K562 (cell line): ENCODE measurements around the gene CHCHD10. TPM values are rescaled to one million over a fixed set of nuclear protein-coding genes. Genes with fewer than 3 reads are reported as not detected.

Experiments used
- ATAC-seq: fragments of 200-7000 bp; cut with Tn5 transposase; 3 replicates; pipeline ENCODE4 v1.9.1; 2020; ENCODE audit warnings: moderate library complexity
- BruUV-seq: library from RNA; stranded (reverse); fragments of 400-500 nt; replicated peaks from 2 replicates; lab custom pipeline; 2021; lab: Mats Ljungman, UMichigan
- CTCF ChIA-PET: fragments of 300-600 bp; formaldehyde crosslinking; extraction: SDS; loops from one replicate; lab custom pipeline; 2021; ENCODE audit warnings: low intra/inter-chr PET ratio; lab: Yijun Ruan, JAX
- POLR2A ChIA-PET: fragments of 300-600, 350-650 bp; sonication (Branson Sonifier 250); formaldehyde crosslinking; extraction: SDS; loops from one replicate; lab custom pipeline; 2021; ENCODE audit warnings: antibody characterized with exemption, inconsistent platforms; lab: Yijun Ruan, JAX
- DNase-seq, 4 experiments: peaks; one replicate each; pipeline versions ENCODE4 v3.0.0 to v3.0.0-alpha.2; 2011 to 2018; ENCODE audit warnings: low spot score in 3 of 4, mixed read lengths in 3 of 4; ENCODE audit errors: extremely low read depth in 1 of 4
- FAIRE-seq: peaks from 2 replicates; lab custom pipeline; 2011; peaks lifted over from hg19 to GRCh38; lab: Jason Lieb, UNC
- H2AFZ ChIP-seq: 2 replicates; pipeline ENCODE4 v1.6.0; 2011; ENCODE audit warnings: low read depth, low read length, control low read depth, inconsistent platforms
- H3K27ac ChIP-seq: fragments of 200-600 bp; 3 replicates; pipeline ENCODE4 v1.8.0; 2011; ENCODE audit warnings: low read depth, mild to moderate bottlenecking, control low read depth, inconsistent platforms, low read length, moderate library complexity, mixed read lengths; ENCODE audit errors: extremely low read depth
- H3K27me3 ChIP-seq, 2 experiments: fragments of 300-600 bp in 1 of 2; 2 replicates in 1 of 2; 3 replicates in 1 of 2; pipeline versions ENCODE4 v1.6.0 to v1.8.0; 2011; ENCODE audit warnings: inconsistent platforms in 2 of 2, low read length in 2 of 2, mild to moderate bottlenecking in 1 of 2, mixed read lengths in 1 of 2, moderate library complexity in 1 of 2; ENCODE audit not compliant: control insufficient read depth in 2 of 2, insufficient read depth in 2 of 2
- H3K36me3 ChIP-seq: fragments of 300-600 bp; 3 replicates; pipeline ENCODE4 v1.8.0; 2011; ENCODE audit warnings: mild to moderate bottlenecking, low read length, inconsistent platforms; ENCODE audit not compliant: control insufficient read depth, insufficient read depth
- H3K4me1 ChIP-seq, 2 experiments: fragments of 200-600 bp in 1 of 2; replicated peaks in 1 of 2; 2 replicates in 1 of 2; 3 replicates in 1 of 2; pipeline versions ENCODE4 v1.5.1 to v1.8.0; 2011; ENCODE audit warnings: inconsistent platforms in 2 of 2, low read length in 2 of 2, mild to moderate bottlenecking in 1 of 2, mixed read lengths in 1 of 2, moderate library complexity in 1 of 2; ENCODE audit not compliant: control insufficient read depth in 2 of 2, insufficient read depth in 2 of 2
- H3K4me2 ChIP-seq: 2 replicates; pipeline ENCODE4 v1.6.1; 2011; ENCODE audit warnings: low read length, control low read depth, inconsistent platforms, mixed read lengths; ENCODE audit not compliant: insufficient read depth
- H3K4me3 ChIP-seq: fragments of 200-600 bp; sonication (generic), shearing (Covaris generic); 2 replicates; pipeline ENCODE4 v1.5.1; 2016; ENCODE audit warnings: control low read depth, inconsistent platforms
- H3K79me2 ChIP-seq: fragments of 200-600 bp; 3 replicates; pipeline ENCODE4 v1.8.0; 2011; ENCODE audit warnings: low read length, inconsistent platforms; ENCODE audit not compliant: control insufficient read depth, insufficient read depth
- H3K9ac ChIP-seq, 2 experiments: 2 replicates each; pipeline versions ENCODE4 v1.6.0 to v1.6.1; 2011; ENCODE audit warnings: low read depth in 2 of 2, low read length in 2 of 2, control low read depth in 1 of 2, inconsistent platforms in 1 of 2, mild to moderate bottlenecking in 1 of 2, mixed read lengths in 1 of 2; ENCODE audit not compliant: insufficient read depth in 1 of 2
- H3K9me1 ChIP-seq: one replicate; pipeline ENCODE4 v1.6.0; 2011; ENCODE audit warnings: inconsistent platforms, mild to moderate bottlenecking, low read length, moderate library complexity; ENCODE audit not compliant: control insufficient read depth, insufficient read depth
- H3K9me3 ChIP-seq: replicated peaks from 2 replicates; pipeline ENCODE4 v1.5.1; 2011; ENCODE audit warnings: low read depth, low read length, inconsistent platforms; ENCODE audit not compliant: control insufficient read depth, insufficient read depth
- H4K20me1 ChIP-seq: replicated peaks from 2 replicates; pipeline ENCODE4 v1.6.1; 2011; ENCODE audit warnings: low read length, inconsistent platforms, mixed read lengths; ENCODE audit not compliant: control insufficient read depth, insufficient read depth
- CBFA2T2 ChIP-seq: fragments of 450-650 bp; conservative IDR thresholded peaks from 2 replicates; pipeline ENCODE4 v1.6.1; 2017; ENCODE audit warnings: mild to moderate bottlenecking
- CBX8 ChIP-seq: fragments of 200-600 bp; sonication (generic); IDR thresholded peaks from 2 replicates; pipeline ENCODE4 v1.6.1; 2012; ENCODE audit warnings: borderline replicate concordance, mixed run types, low read depth, mild to moderate bottlenecking, moderate library complexity, mixed read lengths, low read length, control low read depth, inconsistent platforms; ENCODE audit not compliant: poor library complexity, severe bottlenecking; ENCODE audit errors: extremely low read depth
- CREB3 ChIP-seq: fragments of 450-650 bp; conservative IDR thresholded peaks from 2 replicates; pipeline ENCODE4 v1.6.1; 2016; ENCODE audit warnings: missing genetic modification characterization, low read depth, mild to moderate bottlenecking, missing compliant biosample characterization, moderate library complexity
- CREBBP ChIP-seq: IDR thresholded peaks from one replicate; pipeline ENCODE4 v1.6.1; 2012; ENCODE audit warnings: low read depth, mild to moderate bottlenecking, control low read depth, inconsistent platforms, low read length
- LARP7 ChIP-seq: fragments of 450-650 bp; IDR thresholded peaks from 2 replicates; pipeline ENCODE4 v1.6.1; 2016
- NFE2 ChIP-seq: IDR thresholded peaks from 2 replicates; pipeline ENCODE4 v1.6.1; 2014; ENCODE audit warnings: antibody characterized with exemption, low read depth
- NONO ChIP-seq, 2 experiments: fragments of 200-400 bp in 1 of 2; fragments of 450-650 bp in 1 of 2; formaldehyde crosslinking in 1 of 2; IDR thresholded peaks; 2 replicates each; pipeline ENCODE4 v1.6.1; 2017; ENCODE audit warnings: low read depth in 2 of 2, mild to moderate bottlenecking in 2 of 2, moderate library complexity in 2 of 2, low read length in 1 of 2
- NR3C1 ChIP-seq: sonication (generic); formaldehyde crosslinking; IDR thresholded peaks from 2 replicates; pipeline ENCODE4 v1.8.1; 2022; ENCODE audit warnings: missing genetic modification reagents
- PHF21A ChIP-seq: fragments of 450-650 bp; IDR thresholded peaks from 2 replicates; pipeline ENCODE4 v1.6.1; 2017; ENCODE audit warnings: low read depth, borderline replicate concordance
- PML ChIP-seq: IDR thresholded peaks from 2 replicates; pipeline ENCODE4 v1.6.1; 2012; ENCODE audit warnings: low read length, inconsistent platforms
- PTBP1 ChIP-seq: fragments of 200-400 bp; formaldehyde crosslinking; IDR thresholded peaks from 2 replicates; pipeline ENCODE4 v1.6.1; 2017; ENCODE audit warnings: low read depth, low read length
- SIRT6 ChIP-seq: IDR thresholded peaks from one replicate; pipeline ENCODE4 v1.6.1; 2012; ENCODE audit warnings: low read depth, mild to moderate bottlenecking, control low read depth, inconsistent platforms, low read length, moderate library complexity
- SMARCC2 ChIP-seq: fragments of 450-650 bp; IDR thresholded peaks from 2 replicates; pipeline ENCODE4 v1.6.1; 2017; ENCODE audit warnings: antibody characterized with exemption, moderate library complexity, mild to moderate bottlenecking, low read depth
- SRSF7 ChIP-seq: fragments of 200-400 bp; formaldehyde crosslinking; optimal IDR thresholded peaks from 2 replicates; pipeline ENCODE3; 2017; ENCODE audit warnings: mild to moderate bottlenecking, low read depth, low read length
- TGIF2 ChIP-seq: sonication (generic); formaldehyde crosslinking; IDR thresholded peaks from 2 replicates; pipeline ENCODE4 v1.8.1; 2022; ENCODE audit warnings: mild to moderate bottlenecking, missing genetic modification reagents, moderate library complexity
- WGBS: fragments of 100-300 bp; shearing (Covaris generic); methylation state at CpG from one replicate; pipeline ENCODE4 v1.1.6; 2016; ENCODE audit warnings: low coverage, mixed read lengths; ENCODE audit not compliant: insufficient coverage; ENCODE audit errors: missing lambda C conversion rate; 5-methylcytosine and 5-hydroxymethylcytosine counted together
- in situ Hi-C: fragments of 300-500 bp; cut with MboI; formaldehyde crosslinking; loops from 4 replicates; pipeline ENCODE4 v1.15.0; 2018; ENCODE audit warnings: inconsistent platforms, mixed read lengths
- intact Hi-C: fragments of 100-400 bp; cut with micrococcal nuclease; formaldehyde crosslinking; loops from 2 replicates; pipeline ENCODE4 v1.14.2; 2022
- polyA plus RNA-seq, 8 experiments: library from polyadenylated mRNA; depleted of rRNA in 4 of 8; stranded (reverse) in 5 of 8; unstranded in 3 of 8; fragments of >200 nt; fragmentation: Nextera tagmentation in 2 of 8; fragmentation: Illumina TruSeq in 1 of 8; extraction: Ambion mirVana in 2 of 8; extraction: Trizol in 1 of 8; gene quantifications; 2 replicates each; pipeline versions ENCODE4 v1.2.1 to v1.2.3, GENCODE V29; 2011 to 2014; ENCODE audit warnings: inconsistent platforms in 1 of 8, missing spikeins in 1 of 8
- total RNA-seq, 7 experiments: library from RNA; depleted of rRNA in 6 of 7; stranded (reverse); fragments of >200 nt in 6 of 7; fragmentation: Illumina TruSeq in 2 of 7; extraction: Trizol in 2 of 7; gene quantifications; 2 replicates each; pipeline versions ENCODE4 v1.2.1 to v1.2.3, GENCODE V29; 2011 to 2021; ENCODE audit warnings: low replicate concordance in 1 of 7
- TF ChIP-seq, protein P1 (sequence below): sonication (generic); formaldehyde crosslinking; IDR thresholded peaks from 2 replicates; pipeline ENCODE4 v1.8.0; 2022; ENCODE audit warnings: missing genetic modification reagents, mild to moderate bottlenecking, borderline replicate concordance

The CHCHD10 gene
- total and polyA plus RNA-seq, 9 of the 15 experiments (the other 6 are each of a cell fraction or from before 2014, with no cell fraction given): 15.2 to 292 (median 102) TPM

DNA sequence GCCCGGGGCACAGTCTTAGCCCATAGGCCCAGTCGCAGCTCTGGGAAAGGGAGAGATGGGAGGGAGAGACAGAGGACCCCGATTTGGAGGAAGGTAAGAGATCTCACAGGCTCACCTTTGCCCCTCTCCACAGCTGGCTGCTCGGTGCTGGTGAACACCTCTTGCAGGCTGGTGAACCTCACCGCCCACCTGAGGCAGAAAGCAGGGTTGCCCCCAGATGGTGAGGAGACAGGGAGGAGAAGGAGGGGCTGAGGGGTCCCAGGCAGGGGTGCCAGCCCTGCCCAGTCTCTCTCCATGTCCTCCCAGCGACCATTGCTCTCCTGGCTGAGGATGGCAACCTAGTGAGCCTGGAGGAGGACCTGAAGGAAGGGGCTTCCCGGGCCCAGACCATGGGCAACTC lies 3.8 kb downstream of the CHCHD10 start:
- CTCF ChIA-PET: no interaction called here
- H3K9me1 ChIP-seq: peaks cover 6% of the 10 kb centered on the region
- TF ChIP-seq PML: no peak
- no peak for TF ChIP-seq TGIF2 (CRISPR knock-in tag)
- no peak for TF ChIP-seq CBFA2T2
- TF ChIP-seq SRSF7: no peak
- no peak for TF ChIP-seq PTBP1
- no peak for TF ChIP-seq SIRT6
- TF ChIP-seq SMARCC2: no peak
- TF ChIP-seq LARP7: no peak
- TF ChIP-seq NFE2: no peak
- TF ChIP-seq NR3C1: no peak
- no peak for TF ChIP-seq CREBBP
- TF ChIP-seq PHF21A: no peak
- TF ChIP-seq CREB3: no peak
- no peak for TF ChIP-seq NONO (IDR thresholded peaks at IDR 0.05; ENCODE audit: low read depth in 2 of 2, low read length in 1 of 2)
- no peak for TF ChIP-seq CBX8
- TF ChIP-seq, protein P1, sequence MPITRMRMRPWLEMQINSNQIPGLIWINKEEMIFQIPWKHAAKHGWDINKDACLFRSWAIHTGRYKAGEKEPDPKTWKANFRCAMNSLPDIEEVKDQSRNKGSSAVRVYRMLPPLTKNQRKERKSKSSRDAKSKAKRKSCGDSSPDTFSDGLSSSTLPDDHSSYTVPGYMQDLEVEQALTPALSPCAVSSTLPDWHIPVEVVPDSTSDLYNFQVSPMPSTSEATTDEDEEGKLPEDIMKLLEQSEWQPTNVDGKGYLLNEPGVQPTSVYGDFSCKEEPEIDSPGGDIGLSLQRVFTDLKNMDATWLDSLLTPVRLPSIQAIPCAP (CRISPR knock-in tag): no peak
- FAIRE-seq (no peak), DNase-seq (no peak), ATAC-seq (no peak)
- peaks cover 23% of the 10 kb centered on the region for H4K20me1 ChIP-seq
- 80% methylated on average over 7 of the region's 7 CpGs for WGBS
- no peaks in the 10 kb centered on the region for H3K9me3 ChIP-seq
- no peaks in the 10 kb centered on the region for H3K27me3 ChIP-seq
- no peak overlapping the region for H3K4me2 ChIP-seq
- no TSS peak for BruUV-seq
- no peak overlapping the region for H3K4me3 ChIP-seq
- peak overlapping the region in 1 of 2 experiments; percentile 87; a peak in 2 of 4 replicates for H3K9ac ChIP-seq
- POLR2A ChIA-PET: interaction anchor here (0.7 to 1.1 kb wide), 2 partner anchors 8 to 16 kb away, joined by 3 read pairs; no protein-coding TSS in a partner anchor
- no peak overlapping the region for H3K27ac ChIP-seq
- H3K4me1 ChIP-seq: peaks cover 26 to 51% of the 10 kb centered on the region in 2 experiments; a peak in 4 of 5 replicates
- in situ Hi-C loops: no loop called here
- peaks cover 34% of the 10 kb centered on the region for H3K79me2 ChIP-seq
- H3K36me3 ChIP-seq: peaks cover 24% of the 10 kb centered on the region
- H2AFZ ChIP-seq: no peak overlapping the region
- intact Hi-C loops: loop anchor here (10.0 kb wide), 1 partner anchor 139 kb away; no protein-coding TSS in a partner anchor
